ENCODE measurements around the gene SLC39A6. TPM values are rescaled to one million over a fixed set of nuclear protein-coding genes. Genes with fewer than 3 reads are reported as not detected.
"Not testable (repeated sequence)": the region's sequence is repeated elsewhere in the genome, so short reads cannot be mapped to it uniquely, and the experiment has no call there.

Gene SLC39A6
- total RNA-seq, 2 experiments from 2014 or later = 19.3 to 29.4 TPM

DNA sequence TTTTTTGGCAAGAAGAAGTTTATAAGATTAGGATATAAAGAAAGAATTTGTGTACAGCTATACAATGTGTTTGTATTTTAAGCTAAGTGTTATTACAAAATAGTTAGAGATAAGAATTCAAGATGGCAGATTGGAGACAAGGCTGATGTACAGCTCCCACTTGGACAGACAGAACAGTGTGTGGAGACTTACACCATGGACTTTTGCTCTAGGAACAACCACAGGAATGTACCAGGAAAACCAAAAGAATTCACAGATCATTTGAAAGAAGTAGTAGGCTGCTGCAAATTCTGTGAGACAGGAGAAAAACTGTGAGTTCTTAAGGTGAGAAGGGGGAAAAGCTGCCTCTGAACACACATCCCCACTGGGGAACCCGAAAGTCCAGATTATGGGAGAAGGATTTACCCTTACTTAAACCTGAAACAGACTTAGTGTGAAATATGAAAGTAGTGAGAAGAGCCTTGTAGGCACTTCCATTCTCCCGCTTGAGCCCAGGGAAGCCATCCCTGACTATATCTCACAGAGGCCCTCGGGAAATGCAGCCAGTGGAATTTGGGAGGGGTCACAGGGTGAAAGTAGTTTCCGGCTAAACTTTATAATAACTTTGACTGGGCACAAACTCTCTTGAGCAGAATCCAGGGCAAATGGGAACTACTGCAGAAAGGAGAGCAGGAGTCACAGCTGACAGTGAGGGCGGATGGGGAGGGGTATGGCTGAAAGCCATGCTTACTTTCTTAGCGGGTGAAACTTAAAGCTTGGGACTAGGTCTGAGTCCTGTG lies 50.2 kb downstream of the SLC39A6 start:
- CTCF ChIA-PET = no interaction called here
- Mint-ChIP-seq H3K27ac (no peak overlapping the region), H3K36me3 (peaks cover 2% of the 10 kb centered on the region), H3K4me3 (no peak overlapping the region), H3K4me1 (peaks cover 14% of the 10 kb centered on the region), H3K27me3 (peaks cover 20% of the 10 kb centered on the region), H3K9me3 (ENCODE audit: low read depth) (no peaks in the 10 kb centered on the region)
- ATAC-seq (no peak), DNase-seq (no peak)

DNA sequence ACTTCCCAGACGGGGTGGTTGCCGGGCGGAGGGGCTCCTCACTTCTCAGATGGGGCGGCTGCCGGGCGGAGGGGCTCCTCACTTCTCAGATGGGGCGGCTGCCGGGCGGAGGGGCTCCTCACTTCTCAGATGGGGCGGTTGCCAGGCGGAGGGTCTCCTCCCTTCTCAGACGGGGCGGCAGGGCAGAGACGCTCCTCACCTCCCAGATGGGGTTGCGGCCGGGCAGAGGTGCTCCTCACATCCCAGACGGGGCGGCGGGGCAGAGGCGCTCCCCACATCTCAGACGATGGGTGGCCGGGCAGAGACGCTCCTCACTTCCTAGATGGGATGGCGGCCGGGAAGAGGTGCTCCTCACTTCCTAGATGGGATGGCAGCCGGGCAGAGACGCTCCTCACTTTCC lies 51.4 kb downstream of the SLC39A6 start:
- ATAC-seq; H3K4me1 Mint-ChIP-seq; H3K36me3 Mint-ChIP-seq; H3K9me3 Mint-ChIP-seq (ENCODE audit: low read depth); CTCF ChIA-PET; DNase-seq; H3K27ac Mint-ChIP-seq; H3K4me3 Mint-ChIP-seq: not testable (repeated sequence)
- H3K27me3 Mint-ChIP-seq = peaks cover 28% of the 10 kb centered on the region

DNA sequence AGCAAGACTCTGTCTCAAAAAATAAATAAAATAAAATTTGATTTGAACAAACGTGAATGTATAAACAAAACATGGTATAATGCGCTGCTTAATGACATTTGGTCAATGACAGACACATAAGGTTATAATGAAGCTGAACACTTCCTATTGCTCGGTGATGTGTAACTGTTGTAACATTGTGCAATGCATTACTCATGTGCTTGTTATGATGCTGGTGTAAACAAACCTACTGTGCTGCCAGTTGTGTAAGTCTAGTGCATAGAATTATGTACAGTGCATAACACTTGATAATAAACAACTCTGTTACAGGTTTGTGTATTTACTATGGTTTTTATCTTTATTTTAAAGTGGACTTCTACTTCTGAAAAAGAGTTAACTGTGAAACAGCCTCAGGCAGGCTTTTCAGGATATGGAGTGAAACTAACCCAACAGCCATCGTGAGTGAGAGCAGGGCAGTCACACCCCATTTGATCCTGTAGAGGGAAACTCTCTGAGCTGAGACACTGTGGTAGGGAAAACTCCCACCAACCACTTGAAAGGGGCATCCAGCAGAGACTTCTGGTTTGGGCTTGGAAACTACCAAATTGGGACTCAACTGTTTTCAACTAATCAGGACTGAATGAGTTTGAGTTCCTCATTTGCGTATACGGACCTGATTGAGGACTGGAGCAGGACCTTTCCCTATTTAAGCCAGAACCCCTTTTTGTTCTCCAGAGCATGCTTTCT lies 53.1 kb downstream of the SLC39A6 start:
- Mint-ChIP-seq H3K9me3 (ENCODE audit: low read depth) (no peaks in the 10 kb centered on the region), H3K4me1 (no peaks in the 10 kb centered on the region), H3K4me3 (no peak overlapping the region), H3K27me3 (peaks cover 23% of the 10 kb centered on the region), H3K36me3 (no peaks in the 10 kb centered on the region), H3K27ac (no peak overlapping the region)
- DNase-seq (no peak), ATAC-seq (no peak)
- CTCF ChIA-PET = no interaction called here

DNA sequence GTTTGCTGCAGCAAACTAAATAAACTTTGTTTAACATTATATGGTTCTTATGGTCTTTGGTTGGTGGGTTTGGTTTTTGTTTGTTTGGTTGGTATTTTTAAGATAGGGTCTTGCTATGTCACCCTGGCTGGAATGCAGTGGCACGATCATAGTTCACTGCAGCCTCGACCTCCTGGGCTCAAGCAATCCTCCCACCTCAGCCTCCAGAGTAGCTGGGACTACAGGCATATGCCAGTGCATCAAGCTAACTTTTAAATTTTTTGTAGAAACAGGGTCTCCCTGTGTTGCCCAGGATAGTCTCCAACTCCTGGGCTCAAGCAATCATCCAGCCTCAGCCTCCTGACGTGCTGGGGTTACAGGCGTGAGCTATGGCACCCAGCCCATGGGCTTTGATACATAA lies 54.7 kb downstream of the SLC39A6 start:
- no peak overlapping the region for H3K4me3 Mint-ChIP-seq
- H3K9me3 Mint-ChIP-seq (ENCODE audit: low read depth) = no peaks in the 10 kb centered on the region
- no peak for DNase-seq
- CTCF ChIA-PET = interaction anchor here (0.6 kb wide), 1 partner anchor 21 kb away, joined by 3 read pairs; no protein-coding TSS in a partner anchor
- H3K36me3 Mint-ChIP-seq = no peaks in the 10 kb centered on the region
- no peaks in the 10 kb centered on the region for H3K4me1 Mint-ChIP-seq
- ATAC-seq = no peak
- H3K27ac Mint-ChIP-seq = no peak overlapping the region
- peaks cover 23% of the 10 kb centered on the region for H3K27me3 Mint-ChIP-seq

DNA sequence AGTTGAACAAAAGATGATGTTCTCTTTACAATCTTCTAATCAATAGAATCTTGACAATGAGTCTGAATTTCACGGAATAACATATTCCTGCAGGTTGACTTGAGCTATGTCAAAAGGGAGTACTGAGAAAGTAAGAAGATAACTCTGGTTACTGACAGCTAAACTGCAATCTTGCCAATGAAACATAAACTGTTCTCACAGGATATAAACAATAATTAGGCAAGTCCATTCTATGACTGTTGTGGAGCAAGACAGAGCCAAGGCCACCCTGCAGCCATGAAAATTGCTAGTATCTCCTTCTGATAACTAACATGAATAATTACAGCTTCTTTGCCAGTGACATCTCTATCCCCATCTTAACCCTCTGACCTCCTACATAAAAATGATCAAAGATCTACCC lies 55.5 kb downstream of the SLC39A6 start:
- no peak for ATAC-seq
- DNase-seq = no peak
- Mint-ChIP-seq H3K36me3 (no peaks in the 10 kb centered on the region), H3K27me3 (peaks cover 23% of the 10 kb centered on the region), H3K27ac (no peak overlapping the region), H3K9me3 (ENCODE audit: low read depth) (no peaks in the 10 kb centered on the region), H3K4me1 (no peaks in the 10 kb centered on the region), H3K4me3 (no peak overlapping the region)
- CTCF ChIA-PET = no interaction called here

DNA sequence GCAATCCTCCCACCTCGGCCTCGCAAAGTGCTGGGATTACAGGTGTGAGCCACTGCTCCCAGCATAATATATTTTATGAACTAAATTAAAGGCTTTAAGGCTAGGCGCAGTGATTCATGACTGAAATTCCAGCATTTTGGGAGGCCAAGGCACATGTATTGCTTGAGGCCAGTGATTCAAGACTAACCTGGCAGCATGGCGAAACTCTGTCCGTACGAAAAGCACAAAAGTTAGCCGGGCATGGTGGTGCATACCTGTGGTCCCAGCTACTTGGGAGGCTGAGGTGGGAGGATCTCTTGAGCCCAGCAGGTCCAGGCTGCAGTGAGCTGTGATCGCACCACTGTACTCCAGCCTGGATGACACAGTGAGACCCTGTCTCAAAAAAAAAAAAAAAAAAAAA lies 56.7 kb downstream of the SLC39A6 start:
- H3K4me1 Mint-ChIP-seq; H3K9me3 Mint-ChIP-seq (ENCODE audit: low read depth); H3K4me3 Mint-ChIP-seq; ATAC-seq; H3K27ac Mint-ChIP-seq; CTCF ChIA-PET; DNase-seq; H3K36me3 Mint-ChIP-seq: not testable (repeated sequence)
- H3K27me3 Mint-ChIP-seq = peaks cover 23% of the 10 kb centered on the region

DNA sequence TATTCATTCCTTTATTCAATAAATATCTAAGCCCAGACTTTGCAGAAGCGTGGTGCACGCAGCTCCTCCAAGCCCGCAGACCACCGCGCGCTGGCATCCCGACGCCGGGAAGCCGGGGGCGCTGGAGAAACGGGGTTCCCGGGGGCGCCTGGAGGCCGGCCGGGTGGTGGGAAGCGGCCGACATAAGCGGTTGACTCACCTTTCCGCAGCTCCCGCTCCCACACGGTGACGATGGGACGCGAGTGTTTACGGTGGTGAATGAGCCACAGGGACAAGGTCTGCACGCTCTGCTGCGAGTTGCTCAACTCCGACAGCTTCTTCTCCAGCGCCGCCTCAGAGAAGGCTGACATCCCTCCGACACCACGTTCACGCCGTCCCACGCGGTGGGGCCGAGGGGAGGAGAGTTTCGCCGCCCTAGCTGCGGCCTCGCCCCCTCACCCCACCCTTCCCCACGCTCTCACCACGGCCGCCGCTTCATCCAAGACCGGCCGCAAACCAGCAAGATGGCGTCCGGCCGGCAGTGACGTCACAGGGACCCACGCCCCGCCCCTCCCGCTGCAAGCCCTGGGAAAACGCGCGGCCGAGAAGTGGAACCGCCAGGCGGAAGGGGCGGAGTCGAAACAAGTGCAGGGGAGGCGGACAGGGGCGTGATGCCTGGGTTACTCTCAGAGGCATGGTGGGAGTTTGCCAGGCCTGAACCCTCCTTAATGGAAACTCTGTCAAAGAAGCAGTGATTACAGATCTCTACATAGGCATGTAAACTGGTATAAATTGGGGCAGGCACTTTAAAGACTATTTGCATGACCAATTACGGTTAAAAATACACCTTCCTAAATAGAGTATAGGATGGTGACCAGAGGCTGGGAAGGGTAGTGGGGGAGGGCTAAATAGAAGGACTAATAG lies 61.8 kb downstream of the SLC39A6 start, which contains the start of gene RPRD1A:
Gene RPRD1A (minus strand): TSS at position 505 of the 903 bp plus-strand sequence. CDS start 155 bp downstream, at position 350.
- H3K4me3 Mint-ChIP-seq = peak within 1 kb of the TSS; percentile 91

DNA sequence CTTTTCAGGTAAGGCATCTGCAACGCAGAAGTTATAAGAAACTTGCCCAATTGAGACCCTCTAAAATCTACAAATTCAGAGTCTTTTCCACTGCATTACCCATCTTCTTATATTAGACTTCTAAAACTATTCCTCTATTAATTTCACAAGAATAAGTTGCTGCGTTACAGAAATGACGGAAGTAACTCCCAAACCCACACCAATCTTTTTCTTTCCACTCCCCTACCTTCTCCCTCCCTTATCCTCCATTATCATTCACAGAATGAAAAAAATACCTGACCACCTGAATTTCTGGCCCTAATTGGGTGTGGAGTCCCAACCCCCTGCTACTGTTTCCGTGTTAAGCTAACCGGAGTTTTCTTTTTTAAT lies 62.5 kb downstream of the SLC39A6 start:
- DNase-seq (no peak), ATAC-seq (no peak)
- peaks cover 17% of the 10 kb centered on the region for H3K36me3 Mint-ChIP-seq
- H3K27ac Mint-ChIP-seq = peak overlapping the region; percentile 92
- H3K27me3 Mint-ChIP-seq = no peaks in the 10 kb centered on the region
- peak overlapping the region; percentile 91 for H3K4me3 Mint-ChIP-seq
- H3K4me1 Mint-ChIP-seq = peaks cover 23% of the 10 kb centered on the region
- no peaks in the 10 kb centered on the region for H3K9me3 Mint-ChIP-seq (ENCODE audit: low read depth)
- CTCF ChIA-PET = interaction anchor here (0.9 to 1.7 kb wide), 2 partner anchors 49 to 218 kb away, joined by 3 to 5 read pairs; no protein-coding TSS in a partner anchor

More for the DNA sequence above, 61.8 kb downstream of the SLC39A6 start, which contains the start of gene RPRD1A:
- Mint-ChIP-seq H3K27ac (peak within 1 kb of the TSS; percentile 92), H3K27me3 (no peaks in the 10 kb centered on the region), H3K36me3 (peaks cover 14% of the 10 kb centered on the region), H3K4me1 (peaks cover 23% of the 10 kb centered on the region), H3K9me3 (ENCODE audit: low read depth) (no peaks in the 10 kb centered on the region)
- ATAC-seq (peak; percentile 96), DNase-seq (peak; percentile 98)
- CTCF ChIA-PET = interaction anchor here (1.7 kb wide), 1 partner anchor 50 kb away, joined by 5 read pairs; no protein-coding TSS in a partner anchor

DNA sequence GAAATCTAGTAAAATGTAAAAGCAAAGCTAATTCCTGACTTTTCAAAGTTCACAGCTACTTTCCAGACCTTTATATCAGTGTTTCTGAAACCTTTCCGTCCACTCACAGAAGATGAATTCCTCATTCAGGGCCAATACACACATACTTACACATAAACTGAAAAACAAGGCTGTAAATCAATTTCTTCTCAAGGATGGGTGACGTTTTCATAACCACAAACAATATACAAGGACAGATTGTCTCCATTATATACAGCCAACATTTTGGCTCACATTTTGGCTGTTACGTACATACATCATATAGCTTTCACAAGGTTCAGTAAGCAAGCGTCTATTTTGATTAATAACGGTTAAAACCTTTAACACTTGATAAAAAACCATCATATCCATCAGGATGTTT lies 63.1 kb downstream of the SLC39A6 start:
- no peak for DNase-seq
- Mint-ChIP-seq H3K27ac (peak overlapping the region; percentile 16), H3K9me3 (ENCODE audit: low read depth) (no peaks in the 10 kb centered on the region), H3K4me3 (peak overlapping the region; percentile 91), H3K27me3 (no peaks in the 10 kb centered on the region), H3K4me1 (peaks cover 26% of the 10 kb centered on the region), H3K36me3 (peaks cover 20% of the 10 kb centered on the region)
- no peak for ATAC-seq
- CTCF ChIA-PET = interaction anchor here (0.9 to 1.9 kb wide), 4 partner anchors 30 to 218 kb away, joined by 3 to 5 read pairs (median 4); no protein-coding TSS in a partner anchor

DNA sequence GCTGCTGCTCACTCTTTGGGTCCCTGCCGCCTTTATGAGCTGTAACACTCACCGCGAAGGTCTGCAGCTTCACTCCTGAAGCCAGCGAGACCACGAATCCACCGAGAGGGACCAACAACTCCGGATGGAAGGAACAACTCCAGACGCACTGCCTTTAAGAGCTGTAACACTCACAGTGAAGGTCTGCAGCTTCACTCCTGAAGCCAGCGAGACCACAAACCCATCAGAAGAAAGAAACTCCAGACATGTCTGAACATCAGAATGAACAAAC lies 64.4 kb downstream of the SLC39A6 start:
- Mint-ChIP-seq H3K4me1 (peaks cover 26% of the 10 kb centered on the region), H3K36me3 (peaks cover 20% of the 10 kb centered on the region)
- not testable (repeated sequence) for H3K27me3 Mint-ChIP-seq; H3K4me3 Mint-ChIP-seq; ATAC-seq; H3K27ac Mint-ChIP-seq; H3K9me3 Mint-ChIP-seq (ENCODE audit: low read depth); DNase-seq
- CTCF ChIA-PET = interaction anchor here (1.1 to 1.9 kb wide), 2 partner anchors 31 to 117 kb away, joined by 3 to 4 read pairs; no protein-coding TSS in a partner anchor

DNA sequence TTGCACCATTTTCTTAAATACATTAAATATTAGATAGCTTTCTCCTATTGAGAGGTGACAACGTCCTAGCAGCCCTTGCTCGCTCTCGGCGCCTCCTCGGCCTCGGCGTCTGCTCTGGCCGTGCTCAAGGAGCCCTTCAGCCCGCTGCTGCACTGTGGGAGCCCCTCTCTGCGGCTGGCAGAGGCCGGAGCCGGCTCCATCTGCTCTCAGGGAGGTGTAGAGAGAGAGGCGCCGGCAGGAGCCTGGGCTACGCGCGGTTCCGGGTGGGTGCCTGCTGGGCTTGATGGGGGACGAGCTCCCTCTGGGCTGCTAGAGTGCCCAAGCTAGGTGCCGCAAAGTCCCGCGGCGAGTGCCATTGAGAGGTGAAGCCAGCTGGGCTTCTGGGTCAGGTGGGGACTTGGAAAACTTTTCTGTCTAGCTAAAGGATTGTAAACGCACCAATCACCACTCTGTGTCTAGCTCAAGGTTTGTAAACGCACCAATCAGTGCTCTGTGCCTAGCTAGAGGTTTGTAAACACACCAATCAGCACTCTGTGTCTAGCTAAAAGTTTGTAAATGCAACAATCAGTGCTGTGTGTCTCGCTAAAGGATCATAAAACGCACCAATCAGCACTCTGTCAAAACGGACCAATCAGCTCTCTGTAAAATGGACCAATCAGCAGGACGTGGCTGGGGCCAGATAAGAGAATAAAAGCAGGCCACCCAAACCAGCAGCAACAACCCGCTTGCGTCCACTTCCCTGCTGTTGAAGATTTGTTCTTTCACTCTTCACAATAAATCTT lies 64.9 kb downstream of the SLC39A6 start:
- Mint-ChIP-seq H3K4me1 (peaks cover 26% of the 10 kb centered on the region), H3K9me3 (ENCODE audit: low read depth) (no peaks in the 10 kb centered on the region)

DNA sequence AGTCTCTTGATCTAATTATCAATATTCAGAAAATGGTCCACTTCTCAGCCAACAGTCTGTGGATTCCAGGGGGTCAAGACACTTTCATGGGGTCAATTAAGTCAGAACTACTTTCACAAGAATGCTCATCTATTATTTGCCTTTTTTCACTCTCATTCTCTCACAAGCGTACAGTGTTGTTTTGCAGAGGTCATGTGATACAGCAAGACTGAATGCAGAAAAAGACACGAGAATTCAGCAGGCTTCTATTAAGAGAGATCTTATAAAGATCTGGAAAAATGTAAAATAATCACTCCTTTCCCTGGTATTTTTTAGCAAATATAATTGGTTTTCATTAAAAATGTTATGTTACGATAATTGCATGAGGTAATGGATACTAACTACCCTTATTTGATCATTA lies 70.5 kb downstream of the SLC39A6 start:
- Mint-ChIP-seq H3K36me3 (peaks cover 22% of the 10 kb centered on the region), H3K27ac (no peak overlapping the region), H3K4me3 (no peak overlapping the region), H3K27me3 (no peaks in the 10 kb centered on the region), H3K4me1 (peaks cover 8% of the 10 kb centered on the region), H3K9me3 (ENCODE audit: low read depth) (no peaks in the 10 kb centered on the region)
- CTCF ChIA-PET = no interaction called here
- DNase-seq (no peak), ATAC-seq (no peak)

More for the DNA sequence above, 64.9 kb downstream of the SLC39A6 start:
- Mint-ChIP-seq H3K27ac (no peak overlapping the region), H3K4me3 (no peak overlapping the region), H3K27me3 (no peaks in the 10 kb centered on the region), H3K36me3 (peaks cover 20% of the 10 kb centered on the region)
- CTCF ChIA-PET = interaction anchor here (1.9 kb wide), 1 partner anchor 32 kb away, joined by 4 read pairs; no protein-coding TSS in a partner anchor
- no peak for ATAC-seq
- DNase-seq = no peak

All from activated CD8-positive, alpha-beta memory T cell treated with anti-CD3 and anti-CD28 coated beads, Interleukin-2, amount 10 ng/mL, durations not matched to agents 7 days and 5 days (primary cell).